Measurements from ENCODE around the gene PROX1. TPM values are rescaled to one million over a fixed set of nuclear protein-coding genes. Genes with fewer than 3 reads are reported as not detected.

Gene PROX1
- total and polyA plus RNA-seq, 8 donors = 8.4 to 66.4 (median 33.3) TPM

GRCh38 chr1:214067397-214067796 is 79.6 kb downstream of the PROX1 start:
- H3K27ac ChIP-seq = no peak overlapping the region
- TF ChIP-seq, protein P1, sequence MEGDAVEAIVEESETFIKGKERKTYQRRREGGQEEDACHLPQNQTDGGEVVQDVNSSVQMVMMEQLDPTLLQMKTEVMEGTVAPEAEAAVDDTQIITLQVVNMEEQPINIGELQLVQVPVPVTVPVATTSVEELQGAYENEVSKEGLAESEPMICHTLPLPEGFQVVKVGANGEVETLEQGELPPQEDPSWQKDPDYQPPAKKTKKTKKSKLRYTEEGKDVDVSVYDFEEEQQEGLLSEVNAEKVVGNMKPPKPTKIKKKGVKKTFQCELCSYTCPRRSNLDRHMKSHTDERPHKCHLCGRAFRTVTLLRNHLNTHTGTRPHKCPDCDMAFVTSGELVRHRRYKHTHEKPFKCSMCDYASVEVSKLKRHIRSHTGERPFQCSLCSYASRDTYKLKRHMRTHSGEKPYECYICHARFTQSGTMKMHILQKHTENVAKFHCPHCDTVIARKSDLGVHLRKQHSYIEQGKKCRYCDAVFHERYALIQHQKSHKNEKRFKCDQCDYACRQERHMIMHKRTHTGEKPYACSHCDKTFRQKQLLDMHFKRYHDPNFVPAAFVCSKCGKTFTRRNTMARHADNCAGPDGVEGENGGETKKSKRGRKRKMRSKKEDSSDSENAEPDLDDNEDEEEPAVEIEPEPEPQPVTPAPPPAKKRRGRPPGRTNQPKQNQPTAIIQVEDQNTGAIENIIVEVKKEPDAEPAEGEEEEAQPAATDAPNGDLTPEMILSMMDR (IDR thresholded peaks at IDR 0.05) = no peak
- H3K27me3 ChIP-seq = no peaks in the 10 kb centered on the region
- ATAC-seq (no peak), FAIRE-seq (no peak), DNase-seq (no peak)
- WGBS, 2 donors = 82 to 84% methylated on average over 7 of the region's 7 CpGs
- no peak overlapping the region for H3K4me3 ChIP-seq
- no peaks in the 10 kb centered on the region for H3K9me3 ChIP-seq
- H3K36me3 ChIP-seq = no peaks in the 10 kb centered on the region
- H3K4me1 ChIP-seq = no peaks in the 10 kb centered on the region
- intact Hi-C loops (cut with DNase I) = no loop called here

- no peaks in the 10 kb centered on the region for H3K27me3 ChIP-seq
- H3K36me3 ChIP-seq = no peaks in the 10 kb centered on the region
- 72 to 77% methylated on average over 11 of the region's 11 CpGs for WGBS, 2 donors
- no peaks in the 10 kb centered on the region for H3K9me3 ChIP-seq
- no peak overlapping the region for H3K4me3 ChIP-seq
- intact Hi-C loops (cut with DNase I) = no loop called here
- no peaks in the 10 kb centered on the region for H3K4me1 ChIP-seq
- no peak overlapping the region for H3K27ac ChIP-seq
- DNase-seq (no peak), ATAC-seq (no peak), FAIRE-seq (no peak)
- TF ChIP-seq, protein P1 (IDR thresholded peaks at IDR 0.05) = no peak
Observed at GRCh38 chr1:214067853-214068703, 80.3 kb downstream of the PROX1 start.

GRCh38 chr1:214068979-214069378 is 81.2 kb downstream of the PROX1 start:
- ATAC-seq = no peak
- no peak overlapping the region for H3K27ac ChIP-seq
- H3K9me3 ChIP-seq = no peaks in the 10 kb centered on the region
- intact Hi-C loops (cut with DNase I) = no loop called here
- no peak overlapping the region for H3K4me3 ChIP-seq
- 51 to 60% methylated on average over 1 of the region's 1 CpG for WGBS, 2 donors
- TF ChIP-seq, protein P1 (IDR thresholded peaks at IDR 0.05) = no peak
- H3K36me3 ChIP-seq = no peaks in the 10 kb centered on the region
- no peak for FAIRE-seq
- no peaks in the 10 kb centered on the region for H3K27me3 ChIP-seq
- no peaks in the 10 kb centered on the region for H3K4me1 ChIP-seq
- DNase-seq = no peak

DNA sequence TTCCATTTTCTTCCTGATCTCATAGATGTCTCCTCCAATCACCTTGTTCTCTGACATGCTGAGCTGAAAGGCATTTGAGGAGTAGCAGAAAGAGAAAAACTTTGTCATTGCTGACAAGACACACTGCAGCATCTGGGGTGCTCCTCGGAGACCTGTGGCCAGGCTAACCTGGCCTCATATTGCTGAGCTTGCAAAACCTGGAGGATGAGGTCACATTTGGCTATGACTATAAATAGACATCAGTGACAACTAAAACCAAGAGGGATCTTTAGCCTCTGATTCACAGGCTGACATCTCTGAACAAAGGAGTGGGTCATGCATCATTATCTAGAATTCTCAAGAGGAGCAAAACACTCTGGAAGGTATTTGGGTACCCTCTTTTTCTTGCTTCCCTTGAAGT is 83.7 kb downstream of the PROX1 start:
- 87 to 91% methylated on average over 1 of the region's 1 CpG for WGBS, 2 donors
- H3K4me1 ChIP-seq = no peaks in the 10 kb centered on the region
- FAIRE-seq (no peak), DNase-seq (no peak), ATAC-seq (peak in 1 of 4 donors; percentile 33)
- intact Hi-C loops (cut with DNase I) = no loop called here
- TF ChIP-seq, protein P1 (IDR thresholded peaks at IDR 0.05) = no peak
- no peaks in the 10 kb centered on the region for H3K27me3 ChIP-seq
- no peaks in the 10 kb centered on the region for H3K36me3 ChIP-seq
- H3K9me3 ChIP-seq = no peaks in the 10 kb centered on the region
- no peak overlapping the region for H3K4me3 ChIP-seq
- H3K27ac ChIP-seq = no peak overlapping the region

All from pancreas (tissue), 10 donors.